ENCODE results near the gene CLCA4.

The CLCA4 gene

DNA sequence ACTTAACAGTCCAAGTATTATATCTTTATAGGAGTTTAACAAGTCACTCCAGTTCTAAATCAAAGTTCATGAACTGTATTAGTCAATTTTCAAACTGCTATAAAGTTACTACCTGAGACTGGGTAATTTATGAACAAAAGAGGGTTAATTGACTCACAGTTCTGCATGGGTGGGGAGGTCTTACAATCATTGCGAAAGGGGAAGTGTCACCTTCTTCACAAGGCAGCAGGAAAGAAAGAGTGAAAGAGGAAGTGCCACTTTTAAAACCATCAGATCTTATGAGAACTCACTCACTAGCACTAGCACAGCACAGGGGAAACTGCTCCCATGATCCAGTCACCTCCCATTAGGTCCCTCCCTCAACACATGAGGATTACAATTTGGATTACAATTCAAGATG, 70.0 kb downstream of the CLCA4 start:
- DNase-seq = no peak

DNA sequence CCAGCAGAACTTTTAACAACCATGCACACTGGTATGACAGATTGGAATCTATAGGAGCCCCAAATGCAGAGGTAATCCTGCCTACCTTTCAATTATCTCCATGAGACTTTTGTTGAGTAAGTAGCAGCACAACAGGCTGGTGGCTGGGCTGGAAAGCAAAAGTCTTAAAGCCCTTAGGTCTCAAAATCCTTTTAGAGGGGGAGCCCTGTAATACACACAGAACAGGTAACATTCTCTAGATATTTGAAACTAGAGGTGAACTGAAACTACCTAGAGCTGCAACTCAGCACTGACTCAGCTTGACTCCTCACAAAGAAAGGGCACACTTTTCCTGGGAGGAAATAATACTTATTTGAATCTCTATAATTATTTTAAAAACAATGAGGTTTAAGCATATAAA, 71.5 kb downstream of the CLCA4 start:
- DNase-seq = no peak

DNA sequence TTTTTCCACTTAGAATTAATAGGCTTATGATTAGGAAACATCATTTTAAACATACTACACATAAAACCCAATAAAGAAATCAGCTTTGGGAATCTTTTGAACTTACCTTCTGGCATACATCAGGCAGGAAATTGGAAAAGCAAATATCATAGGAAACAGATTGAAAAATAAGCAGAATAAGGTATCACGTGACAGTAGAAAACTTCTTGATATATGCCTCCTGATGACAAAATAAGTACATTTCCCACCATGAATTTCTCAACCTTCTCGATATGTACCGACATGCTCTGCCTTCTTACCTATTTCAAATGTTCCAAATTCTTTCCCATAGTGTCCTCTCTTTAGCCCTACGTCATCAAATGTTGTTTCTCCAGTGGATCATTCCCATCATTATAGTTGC, 72.4 kb downstream of the CLCA4 start:
- DNase-seq = no peak

DNA sequence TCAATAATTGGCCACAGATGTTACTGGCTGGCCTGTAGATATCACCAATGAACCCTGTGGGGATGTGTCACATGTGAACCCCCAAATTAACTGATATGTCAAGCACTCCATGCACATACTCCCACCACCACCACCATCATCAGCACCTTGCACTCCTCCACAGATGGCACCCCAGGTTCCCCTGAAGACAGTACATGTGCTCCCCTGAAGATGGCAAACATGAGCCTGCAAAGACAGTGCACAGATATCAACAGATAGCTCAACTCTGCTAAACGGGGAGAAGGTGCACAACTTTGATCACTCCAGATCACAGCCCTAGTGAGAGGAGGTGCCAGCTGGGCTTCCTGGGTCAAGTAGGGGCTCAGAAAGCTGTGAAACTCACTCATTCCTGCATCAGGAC, 74.4 kb downstream of the CLCA4 start:
- DNase-seq = no peak

All from anterior cingulate cortex (tissue), 58 donors.